CD4-positive, CD25-positive, alpha-beta regulatory T cell (primary cell): ENCODE data around the gene PIEZO1. TPM values are rescaled to one million over a fixed set of nuclear protein-coding genes. Genes with fewer than 3 reads are reported as not detected.

Source experiments
- ATAC-seq, 2 donors: fragments of 150-1000 bp; cut with Tn5 transposase; one replicate each; pipeline ENCODE4 v1.10.0; 2021; ENCODE audit warnings: low read depth in 2 of 2, moderate number of reproducible peaks in 2 of 2, moderate library complexity in 1 of 2
- DNase-seq, 3 donors: peaks; one replicate each; pipeline versions ENCODE4 v3.0.0 to v3.0.0-alpha.2; 2012 to 2022; ENCODE audit warnings: mixed read lengths in 1 of 3
- H3K27ac ChIP-seq: one replicate; pipeline ENCODE4 v1.7.0; 2013; ENCODE audit warnings: mild to moderate bottlenecking, low read length; ENCODE audit not compliant: insufficient read depth, poor library complexity, severe bottlenecking
- H3K27me3 ChIP-seq: one replicate; pipeline ENCODE4 v1.7.0; 2013; ENCODE audit warnings: low read length; ENCODE audit not compliant: control insufficient read depth, insufficient read depth
- H3K36me3 ChIP-seq: one replicate; pipeline ENCODE4 v1.7.0; 2013; ENCODE audit warnings: mild to moderate bottlenecking, low read length, moderate library complexity; ENCODE audit not compliant: control insufficient read depth, insufficient read depth
- H3K4me1 ChIP-seq: 2 replicates; pipeline ENCODE4 v1.7.0; 2013; ENCODE audit warnings: mild to moderate bottlenecking, low read length; ENCODE audit not compliant: insufficient read depth, control insufficient read depth, poor library complexity, severe bottlenecking
- H3K4me3 ChIP-seq: one replicate; pipeline ENCODE4 v1.7.0; 2013; ENCODE audit warnings: low read depth, mild to moderate bottlenecking, low read length, moderate library complexity
- H3K9me3 ChIP-seq, 2 experiments: 1 replicate in 1 of 2; 2 replicates in 1 of 2; pipeline ENCODE4 v1.7.0; 2013; ENCODE audit warnings: low read length in 2 of 2, mild to moderate bottlenecking in 1 of 2, moderate library complexity in 1 of 2; ENCODE audit not compliant: control insufficient read depth in 2 of 2
- H3K27ac Mint-ChIP-seq, 3 donors: one replicate each; pipeline ENCODE4 v1.8.0; 2020 to 2022; ENCODE audit warnings: mild to moderate bottlenecking in 3 of 3, mixed read lengths in 3 of 3, moderate library complexity in 2 of 3
- H3K27me3 Mint-ChIP-seq: one replicate; pipeline ENCODE4 v1.8.0; 2022; ENCODE audit warnings: mild to moderate bottlenecking, mixed read lengths
- H3K36me3 Mint-ChIP-seq: one replicate; pipeline ENCODE4 v1.8.0; 2020; ENCODE audit warnings: mixed read lengths
- H3K4me1 Mint-ChIP-seq, 4 donors: one replicate each; pipeline ENCODE4 v1.8.0; 2020 to 2022; ENCODE audit warnings: mixed read lengths in 4 of 4, mild to moderate bottlenecking in 1 of 4
- H3K4me3 Mint-ChIP-seq, 4 donors: one replicate each; pipeline ENCODE4 v1.8.0; 2020 to 2022; ENCODE audit warnings: mild to moderate bottlenecking in 4 of 4, mixed read lengths in 4 of 4, moderate library complexity in 3 of 4
- H3K9me3 Mint-ChIP-seq, 7 donors: one replicate each; pipeline ENCODE4 v1.8.0; 2020 to 2022; ENCODE audit warnings: mixed read lengths in 7 of 7, mild to moderate bottlenecking in 3 of 7, moderate library complexity in 2 of 7
- polyA plus RNA-seq, 4 donors: library from polyadenylated mRNA; unstranded; fragments of 300-500 nt; fragmentation: Illumina TruSeq; gene quantifications; one replicate each; pipeline ENCODE4 v1.2.3, GENCODE V29; 2021
- total RNA-seq: library from RNA; stranded (reverse); gene quantifications from one replicate; pipeline ENCODE4 v1.2.3, GENCODE V29; 2022

PIEZO1 gene
- total and polyA plus RNA-seq, 5 donors from 2014 or later, result 18.1 to 337 (median 20.2) TPM

GRCh38 chr16:88804173-88804551, 19.1 kb upstream of the PIEZO1 start:
- H3K4me3 Mint-ChIP-seq, result peak overlapping the region; percentile 29 to 82 (median 60)
- peaks cover 3% of the 10 kb centered on the region for H3K36me3 Mint-ChIP-seq
- Histone ChIP-seq H3K4me3 (no peak overlapping the region), H3K27me3 (no peaks in the 10 kb centered on the region), H3K27ac (no peak overlapping the region), H3K4me1 (peaks cover 29% of the 10 kb centered on the region), H3K36me3 (peaks cover 5% of the 10 kb centered on the region), H3K9me3 (no peaks in the 10 kb centered on the region)
- no peak overlapping the region for H3K27ac Mint-ChIP-seq
- H3K9me3 Mint-ChIP-seq, result no peaks in the 10 kb centered on the region
- DNase-seq (no peak), ATAC-seq (no peak)
- no peaks in the 10 kb centered on the region for H3K27me3 Mint-ChIP-seq
- H3K4me1 Mint-ChIP-seq, result peaks cover 0 to 32% (median 11%) of the 10 kb centered on the region in 4 donors

- peak within 1 kb of the TSS; percentile 57 for H3K27ac ChIP-seq
- Mint-ChIP-seq H3K9me3 (no peaks in the 10 kb centered on the region), H3K4me1 (peaks cover 0 to 30% (median 11%) of the 10 kb centered on the region in 4 donors), H3K27me3 (no peaks in the 10 kb centered on the region), H3K27ac (peak within 1 kb of the TSS; percentile 60 to 85 (median 83)), H3K4me3 (peak within 1 kb of the TSS; percentile 87 to 93 (median 92)), H3K36me3 (peaks cover 1% of the 10 kb centered on the region)
- H3K4me1 ChIP-seq, result peaks cover 28% of the 10 kb centered on the region
- H3K27me3 ChIP-seq, result no peaks in the 10 kb centered on the region
- DNase-seq (peak; percentile 79 to 85 (median 83)), ATAC-seq (peak; percentile 59 to 62)
- peak within 1 kb of the TSS; percentile 53 for H3K4me3 ChIP-seq
- H3K9me3 ChIP-seq, result no peaks in the 10 kb centered on the region
- no peaks in the 10 kb centered on the region for H3K36me3 ChIP-seq
Measured at GRCh38 chr16:88803264-88803987, 18.4 kb upstream of the PIEZO1 start, which contains the start of gene CDT1. Gene CDT1, plus strand, starts transcription at chr16:88803789. Its CDS starts 43 bp downstream, at chr16:88803832.

GRCh38 chr16:88800277-88800592, 15.2 kb upstream of the PIEZO1 start:
- Mint-ChIP-seq H3K4me3 (peak overlapping the region in 3 of 4 donors; percentile 38 to 93 (median 55)), H3K27me3 (no peaks in the 10 kb centered on the region), H3K27ac (no peak overlapping the region), H3K36me3 (no peaks in the 10 kb centered on the region), H3K9me3 (no peaks in the 10 kb centered on the region), H3K4me1 (peaks cover 0 to 35% (median 16%) of the 10 kb centered on the region in 4 donors)
- ATAC-seq, result no peak
- Histone ChIP-seq H3K27ac (no peak overlapping the region), H3K36me3 (no peaks in the 10 kb centered on the region), H3K4me1 (peaks cover 33% of the 10 kb centered on the region), H3K4me3 (no peak overlapping the region), H3K27me3 (no peaks in the 10 kb centered on the region), H3K9me3 (no peaks in the 10 kb centered on the region)
- no peak for DNase-seq

- H3K36me3 Mint-ChIP-seq, result no peaks in the 10 kb centered on the region
- Histone ChIP-seq H3K4me3 (no peak overlapping the region), H3K27ac (no peak overlapping the region), H3K36me3 (no peaks in the 10 kb centered on the region), H3K27me3 (no peaks in the 10 kb centered on the region), H3K4me1 (peaks cover 35% of the 10 kb centered on the region), H3K9me3 (no peaks in the 10 kb centered on the region)
- H3K27me3 Mint-ChIP-seq, result peaks cover under 1% of the 10 kb centered on the region
- no peaks in the 10 kb centered on the region for H3K9me3 Mint-ChIP-seq
- H3K4me3 Mint-ChIP-seq, result peak overlapping the region in 1 of 4 donors; percentile 93
- H3K4me1 Mint-ChIP-seq, result peaks cover 0 to 40% (median 19%) of the 10 kb centered on the region in 4 donors
- ATAC-seq (no peak), DNase-seq (no peak)
- no peak overlapping the region for H3K27ac Mint-ChIP-seq
Measured at GRCh38 chr16:88799569-88800276, 14.7 kb upstream of the PIEZO1 start.

GRCh38 chr16:88798772-88799455, 13.9 kb upstream of the PIEZO1 start:
- Mint-ChIP-seq H3K4me1 (peaks cover 0 to 44% (median 20%) of the 10 kb centered on the region in 4 donors), H3K4me3 (peak overlapping the region in 1 of 4 donors; percentile 43), H3K36me3 (no peaks in the 10 kb centered on the region), H3K9me3 (no peaks in the 10 kb centered on the region), H3K27me3 (peaks cover 4% of the 10 kb centered on the region), H3K27ac (no peak overlapping the region)
- Histone ChIP-seq H3K9me3 (no peaks in the 10 kb centered on the region), H3K27me3 (no peaks in the 10 kb centered on the region), H3K4me1 (peaks cover 35% of the 10 kb centered on the region), H3K36me3 (no peaks in the 10 kb centered on the region), H3K4me3 (no peak overlapping the region), H3K27ac (no peak overlapping the region)
- no peak for ATAC-seq
- DNase-seq, result no peak

- H3K4me1 ChIP-seq, result peaks cover 39% of the 10 kb centered on the region
- Mint-ChIP-seq H3K27ac (no peak overlapping the region), H3K4me3 (no peak overlapping the region), H3K27me3 (peaks cover 4% of the 10 kb centered on the region), H3K9me3 (no peaks in the 10 kb centered on the region), H3K4me1 (peaks cover 0 to 51% (median 21%) of the 10 kb centered on the region in 4 donors), H3K36me3 (no peaks in the 10 kb centered on the region)
- ATAC-seq, result no peak
- no peaks in the 10 kb centered on the region for H3K36me3 ChIP-seq
- H3K9me3 ChIP-seq, result no peaks in the 10 kb centered on the region
- no peaks in the 10 kb centered on the region for H3K27me3 ChIP-seq
- H3K27ac ChIP-seq, result no peak overlapping the region
- DNase-seq, result no peak
- H3K4me3 ChIP-seq, result no peak overlapping the region
Measured at GRCh38 chr16:88798073-88798472, 13.1 kb upstream of the PIEZO1 start.

- peaks cover 0 to 52% (median 19%) of the 10 kb centered on the region in 4 donors for H3K4me1 Mint-ChIP-seq
- Histone ChIP-seq H3K27me3 (no peaks in the 10 kb centered on the region), H3K4me1 (peaks cover 44% of the 10 kb centered on the region), H3K36me3 (no peaks in the 10 kb centered on the region), H3K27ac (no peak overlapping the region), H3K9me3 (no peaks in the 10 kb centered on the region), H3K4me3 (no peak overlapping the region)
- no peaks in the 10 kb centered on the region for H3K9me3 Mint-ChIP-seq
- H3K4me3 Mint-ChIP-seq, result peak overlapping the region in 1 of 4 donors; percentile 49
- H3K27me3 Mint-ChIP-seq, result peaks cover 4% of the 10 kb centered on the region
- H3K27ac Mint-ChIP-seq, result no peak overlapping the region
- H3K36me3 Mint-ChIP-seq, result no peaks in the 10 kb centered on the region
- ATAC-seq (no peak), DNase-seq (no peak)
Measured at GRCh38 chr16:88796278-88796677, 11.3 kb upstream of the PIEZO1 start.
